ENCODE data around the gene SYNDIG1L.

DNA sequence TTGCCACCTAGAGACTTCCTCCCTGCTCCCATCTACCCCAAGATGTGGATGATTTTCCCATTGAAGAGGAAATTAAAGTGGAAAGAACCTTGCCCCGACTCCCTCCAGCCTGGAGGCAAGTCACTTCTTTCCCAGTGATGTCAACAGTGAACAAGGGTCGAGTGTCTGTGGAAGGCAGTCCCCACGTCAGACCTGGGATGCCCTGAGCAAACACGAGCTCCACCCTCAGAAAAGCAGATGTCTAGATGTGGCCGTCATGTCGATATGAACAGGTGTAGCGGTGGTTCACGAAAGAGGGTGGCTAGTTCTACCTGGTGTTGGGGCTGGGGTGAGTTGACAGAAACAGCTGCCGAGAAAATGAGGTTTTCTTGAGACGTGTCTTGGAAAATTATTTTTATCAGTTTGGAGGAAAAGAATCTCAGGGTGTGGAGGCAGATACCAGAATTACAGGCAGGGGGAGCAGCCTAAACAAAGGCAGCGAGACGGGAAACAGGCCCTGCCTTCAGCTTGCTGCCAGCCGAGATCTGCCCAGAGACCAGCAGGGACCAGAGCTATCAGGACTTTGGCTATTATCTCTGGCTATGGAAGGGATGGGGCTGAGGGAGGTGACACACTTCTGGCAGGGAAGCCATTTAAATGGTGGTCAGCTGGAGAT lies 25.9 kb downstream of the SYNDIG1L start:
- TF ChIP-seq EZH2 (IDR thresholded peaks at IDR 0.05; ENCODE audit: low read length), result no peak
- TF ChIP-seq, protein P1, sequence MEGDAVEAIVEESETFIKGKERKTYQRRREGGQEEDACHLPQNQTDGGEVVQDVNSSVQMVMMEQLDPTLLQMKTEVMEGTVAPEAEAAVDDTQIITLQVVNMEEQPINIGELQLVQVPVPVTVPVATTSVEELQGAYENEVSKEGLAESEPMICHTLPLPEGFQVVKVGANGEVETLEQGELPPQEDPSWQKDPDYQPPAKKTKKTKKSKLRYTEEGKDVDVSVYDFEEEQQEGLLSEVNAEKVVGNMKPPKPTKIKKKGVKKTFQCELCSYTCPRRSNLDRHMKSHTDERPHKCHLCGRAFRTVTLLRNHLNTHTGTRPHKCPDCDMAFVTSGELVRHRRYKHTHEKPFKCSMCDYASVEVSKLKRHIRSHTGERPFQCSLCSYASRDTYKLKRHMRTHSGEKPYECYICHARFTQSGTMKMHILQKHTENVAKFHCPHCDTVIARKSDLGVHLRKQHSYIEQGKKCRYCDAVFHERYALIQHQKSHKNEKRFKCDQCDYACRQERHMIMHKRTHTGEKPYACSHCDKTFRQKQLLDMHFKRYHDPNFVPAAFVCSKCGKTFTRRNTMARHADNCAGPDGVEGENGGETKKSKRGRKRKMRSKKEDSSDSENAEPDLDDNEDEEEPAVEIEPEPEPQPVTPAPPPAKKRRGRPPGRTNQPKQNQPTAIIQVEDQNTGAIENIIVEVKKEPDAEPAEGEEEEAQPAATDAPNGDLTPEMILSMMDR (optimal IDR thresholded peaks at IDR 0.05 in 1 of 3, IDR thresholded peaks at IDR 0.05 in 1 of 3, conservative IDR thresholded peaks at IDR 0.05 in 1 of 3; ENCODE audit: extremely low read depth in 1 of 3, insufficient read depth in 2 of 3, low read length in 3 of 3), result peak in 1 of 3 experiments; percentile 15
